ENCODE results near the gene ZDHHC12.

Gene ZDHHC12

DNA sequence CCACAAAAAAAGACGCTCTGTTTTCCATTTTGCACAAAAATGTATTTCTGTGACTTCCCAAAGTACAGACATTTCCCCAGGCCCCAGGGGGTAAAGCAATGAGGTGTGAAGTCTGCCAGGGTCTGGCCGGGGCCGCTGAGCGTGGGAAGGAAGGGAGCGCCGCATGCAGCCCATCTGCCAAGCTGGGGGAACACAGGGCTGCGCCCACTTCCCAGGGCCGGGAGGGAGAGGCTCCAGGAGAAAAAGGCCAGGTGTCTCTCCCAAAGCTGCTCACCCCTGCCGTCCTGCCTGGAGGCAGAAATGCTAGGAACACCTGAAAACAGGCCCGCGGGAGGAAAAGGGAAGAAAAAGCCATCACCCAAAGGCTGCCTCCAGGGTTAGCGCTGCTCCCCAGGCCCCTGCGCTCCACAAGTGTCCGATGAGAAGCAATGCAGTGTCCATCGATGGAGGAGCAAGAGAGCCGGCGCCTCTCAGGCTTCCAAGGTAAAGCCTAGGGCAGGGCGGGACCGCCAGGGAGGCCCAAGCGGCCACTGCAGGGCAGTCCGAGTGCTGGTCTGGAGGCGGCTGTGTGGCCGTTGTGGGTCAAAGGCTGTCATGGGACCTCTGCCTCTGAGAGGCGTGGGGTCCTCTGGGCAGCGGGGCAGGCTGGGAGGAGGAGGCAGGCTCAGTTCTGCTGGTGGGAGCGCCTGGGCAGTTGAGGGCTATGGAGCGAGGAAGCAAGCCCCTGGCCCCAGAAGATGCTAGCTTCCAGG lies 6.0 kb upstream of the ZDHHC12 start:
- DNase-seq (ENCODE audit: low spot score): no peak

DNA sequence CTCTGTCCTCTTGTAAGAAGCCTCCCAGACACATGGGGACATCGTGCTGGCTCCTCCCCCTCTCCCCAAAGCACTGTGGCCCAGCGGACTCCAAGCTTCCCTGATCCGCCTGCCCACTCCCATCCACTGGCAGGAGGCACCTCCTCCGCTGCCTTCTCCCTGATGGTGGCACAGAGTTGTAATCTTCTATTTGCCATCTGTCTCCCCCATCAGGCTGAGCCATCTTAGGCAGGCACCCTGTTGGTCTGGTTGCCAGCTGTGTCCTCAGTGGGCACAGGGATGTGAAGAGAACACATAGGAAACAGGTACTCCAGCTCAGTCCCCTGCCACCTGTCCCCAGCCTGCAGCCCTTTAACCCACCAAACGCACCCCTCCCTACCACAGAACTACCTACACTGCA lies 5.4 kb upstream of the ZDHHC12 start:
- no peak for DNase-seq (ENCODE audit: low spot score)

GRCh38 chr9:128728298-128728697 lies 4.4 kb upstream of the ZDHHC12 start:
- no peak for DNase-seq (ENCODE audit: low spot score)

- no peak for DNase-seq (ENCODE audit: low spot score)
Observed at GRCh38 chr9:128727640-128728248, 3.8 kb upstream of the ZDHHC12 start.

- peak; percentile 61 for DNase-seq (ENCODE audit: low spot score)
Observed at GRCh38 chr9:128724744-128725211, 851 bp upstream of the ZDHHC12 start.

DNA sequence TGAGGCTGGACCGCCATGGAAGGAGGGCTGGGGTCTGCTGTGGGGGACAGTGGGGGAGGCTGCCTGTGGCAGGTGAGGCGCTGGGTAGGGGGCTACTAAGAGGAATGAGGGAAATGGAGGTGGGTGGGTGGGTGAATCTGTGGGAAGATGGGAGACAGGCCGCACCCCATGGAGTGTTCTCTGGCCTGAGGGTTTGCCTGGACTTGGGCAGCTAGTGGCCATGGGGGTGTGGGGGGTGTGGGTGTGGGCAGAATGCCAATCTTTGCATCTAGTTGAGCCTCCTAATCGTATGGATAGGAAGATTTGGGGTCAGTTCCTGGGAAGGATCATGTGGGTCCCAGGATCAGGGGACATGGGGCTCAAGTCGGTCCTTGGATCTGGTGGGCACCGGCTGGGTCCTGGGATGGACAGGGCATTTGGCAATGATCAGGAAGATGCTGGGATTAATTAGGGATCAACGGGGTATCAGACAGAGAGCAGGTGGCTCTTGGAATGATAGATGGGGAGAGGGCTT lies 518 bp downstream of the ZDHHC12 start:
- DNase-seq (ENCODE audit: low spot score): no peak

GRCh38 chr9:128722380-128723351 lies 1.3 kb downstream of the ZDHHC12 start:
- no peak for DNase-seq (ENCODE audit: low spot score)

- DNase-seq (ENCODE audit: low spot score): no peak
Observed at GRCh38 chr9:128721487-128722010, 2.4 kb downstream of the ZDHHC12 start.

DNA sequence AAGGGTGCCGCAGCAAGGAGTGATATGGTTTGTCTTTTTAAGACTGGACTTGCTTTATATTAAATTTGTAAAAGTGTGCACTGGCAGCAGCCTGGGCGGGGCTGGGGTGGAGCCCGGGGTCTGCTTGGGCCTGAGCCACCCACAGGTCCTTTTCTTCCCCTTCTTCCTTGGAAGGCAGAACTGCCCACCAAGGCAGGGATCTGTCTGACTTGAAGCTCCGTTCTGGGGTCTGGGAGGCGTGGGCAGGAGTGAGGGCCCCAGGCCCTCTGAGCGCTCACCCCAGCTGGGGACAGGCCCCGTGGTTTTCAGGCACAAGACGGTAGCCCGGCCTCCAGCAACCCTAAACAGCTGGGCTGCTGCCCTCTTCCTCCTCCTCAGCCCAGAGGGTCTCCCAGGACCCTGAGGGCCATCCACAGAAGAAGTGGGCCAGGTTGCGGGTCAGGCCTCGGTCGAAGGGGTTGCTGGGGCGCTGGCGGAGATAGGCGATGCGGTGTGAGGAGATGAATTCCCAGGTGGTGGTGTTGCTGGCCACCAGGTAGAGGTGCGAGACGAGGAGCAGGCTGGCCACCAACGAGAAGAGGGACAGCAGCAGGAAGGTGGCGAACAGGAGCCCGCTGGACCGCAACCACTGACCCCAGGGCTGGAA lies 3.0 kb downstream of the ZDHHC12 start:
- no peak for DNase-seq (ENCODE audit: low spot score)

- no peak for DNase-seq (ENCODE audit: low spot score)
Observed at GRCh38 chr9:128719919-128720605, 3.9 kb downstream of the ZDHHC12 start.

GRCh38 chr9:128718475-128718874 lies 5.5 kb downstream of the ZDHHC12 start:
- no peak for DNase-seq (ENCODE audit: low spot score)

DNA sequence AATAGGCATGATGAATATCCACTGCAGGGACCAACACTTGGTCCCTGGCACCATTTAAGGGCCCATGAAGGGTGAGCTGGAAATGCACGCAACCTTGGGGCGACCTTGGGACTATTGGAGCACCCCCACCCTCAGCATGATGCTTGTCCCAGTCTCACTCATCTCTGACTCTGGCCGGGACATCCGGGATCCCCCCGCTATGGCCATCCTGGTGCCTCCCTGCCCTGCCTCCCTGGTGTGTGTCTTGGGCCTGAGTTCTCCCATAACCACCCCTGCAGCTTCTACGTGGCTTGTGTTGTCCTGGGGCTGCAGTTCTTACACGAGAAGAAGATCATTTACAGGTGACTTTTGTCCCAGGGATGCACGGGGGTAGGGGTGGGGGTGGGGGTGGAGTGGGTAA lies 5.9 kb downstream of the ZDHHC12 start:
- no peak for DNase-seq (ENCODE audit: low spot score)

DNA sequence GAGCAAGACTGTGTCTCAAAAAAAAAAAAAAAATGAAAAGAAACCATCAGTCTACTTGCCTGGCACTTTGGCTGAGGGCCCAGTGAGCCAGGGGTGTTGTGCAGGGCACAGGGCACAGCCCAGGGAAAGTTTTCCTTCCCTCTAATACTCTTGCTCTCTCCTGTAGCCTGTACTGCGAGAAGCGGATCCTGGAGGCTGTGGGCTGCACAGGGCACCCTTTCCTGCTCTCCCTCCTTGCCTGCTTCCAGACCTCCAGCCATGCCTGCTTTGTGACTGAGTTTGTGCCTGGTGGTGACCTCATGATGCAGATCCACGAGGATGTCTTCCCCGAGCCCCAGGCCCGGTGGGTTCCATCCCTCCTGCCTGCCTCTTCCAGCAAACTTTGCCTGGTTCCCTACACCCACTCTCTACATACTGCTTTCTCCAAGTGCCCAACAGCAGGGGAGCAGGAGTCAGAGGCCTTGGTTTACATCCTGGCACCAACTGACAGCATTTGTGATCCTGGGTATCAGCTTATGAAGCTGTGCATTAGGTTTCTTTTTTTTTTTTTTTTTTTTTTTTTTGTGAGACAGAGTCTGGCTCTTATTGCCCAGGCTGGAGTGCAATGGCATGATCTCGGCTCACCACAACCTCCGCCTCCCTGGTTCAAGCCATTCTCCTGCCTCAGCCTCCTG lies 7.2 kb downstream of the ZDHHC12 start:
- no peak for DNase-seq (ENCODE audit: low spot score)

DNA sequence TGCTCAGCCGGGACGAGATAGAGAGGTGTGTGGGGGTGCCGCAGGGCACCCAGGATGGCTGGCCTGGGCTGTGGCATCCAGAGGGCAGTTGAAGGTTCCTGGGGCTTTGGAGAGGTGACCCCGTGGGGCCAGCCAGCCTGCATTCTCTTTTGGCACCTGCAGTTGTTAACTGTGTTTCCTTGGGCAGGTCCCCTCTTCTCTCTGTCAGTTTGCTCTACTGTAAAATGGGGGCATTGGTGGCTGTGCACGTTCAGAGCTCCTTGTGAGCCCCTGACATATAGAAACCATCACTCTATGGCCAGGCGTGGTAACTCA lies 8.5 kb downstream of the ZDHHC12 start:
- DNase-seq (ENCODE audit: low spot score): no peak

GRCh38 chr9:128714586-128715435 lies 9.1 kb downstream of the ZDHHC12 start:
- DNase-seq (ENCODE audit: low spot score): no peak

- DNase-seq (ENCODE audit: low spot score): no peak
Observed at GRCh38 chr9:128713941-128714573, 9.9 kb downstream of the ZDHHC12 start.

DNA sequence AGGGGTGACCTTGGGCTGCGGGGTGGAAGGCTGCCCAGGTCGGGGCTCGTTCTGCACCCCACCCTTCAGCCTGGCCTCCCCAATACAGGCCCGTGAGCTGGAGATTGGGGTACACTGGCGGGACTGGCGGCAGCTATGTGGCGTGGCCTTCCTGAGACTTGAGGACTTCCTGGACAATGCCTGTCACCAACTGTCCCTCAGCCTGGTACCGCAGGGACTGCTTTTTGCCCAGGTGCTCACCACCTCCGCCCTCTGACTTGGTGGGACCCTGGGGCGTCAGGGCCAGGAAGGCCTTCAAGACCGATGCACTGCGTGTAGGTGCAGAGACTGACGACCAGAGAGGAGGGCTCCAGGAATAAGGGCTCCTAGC lies 10.5 kb downstream of the ZDHHC12 start:
- no peak for DNase-seq (ENCODE audit: low spot score)

DNA sequence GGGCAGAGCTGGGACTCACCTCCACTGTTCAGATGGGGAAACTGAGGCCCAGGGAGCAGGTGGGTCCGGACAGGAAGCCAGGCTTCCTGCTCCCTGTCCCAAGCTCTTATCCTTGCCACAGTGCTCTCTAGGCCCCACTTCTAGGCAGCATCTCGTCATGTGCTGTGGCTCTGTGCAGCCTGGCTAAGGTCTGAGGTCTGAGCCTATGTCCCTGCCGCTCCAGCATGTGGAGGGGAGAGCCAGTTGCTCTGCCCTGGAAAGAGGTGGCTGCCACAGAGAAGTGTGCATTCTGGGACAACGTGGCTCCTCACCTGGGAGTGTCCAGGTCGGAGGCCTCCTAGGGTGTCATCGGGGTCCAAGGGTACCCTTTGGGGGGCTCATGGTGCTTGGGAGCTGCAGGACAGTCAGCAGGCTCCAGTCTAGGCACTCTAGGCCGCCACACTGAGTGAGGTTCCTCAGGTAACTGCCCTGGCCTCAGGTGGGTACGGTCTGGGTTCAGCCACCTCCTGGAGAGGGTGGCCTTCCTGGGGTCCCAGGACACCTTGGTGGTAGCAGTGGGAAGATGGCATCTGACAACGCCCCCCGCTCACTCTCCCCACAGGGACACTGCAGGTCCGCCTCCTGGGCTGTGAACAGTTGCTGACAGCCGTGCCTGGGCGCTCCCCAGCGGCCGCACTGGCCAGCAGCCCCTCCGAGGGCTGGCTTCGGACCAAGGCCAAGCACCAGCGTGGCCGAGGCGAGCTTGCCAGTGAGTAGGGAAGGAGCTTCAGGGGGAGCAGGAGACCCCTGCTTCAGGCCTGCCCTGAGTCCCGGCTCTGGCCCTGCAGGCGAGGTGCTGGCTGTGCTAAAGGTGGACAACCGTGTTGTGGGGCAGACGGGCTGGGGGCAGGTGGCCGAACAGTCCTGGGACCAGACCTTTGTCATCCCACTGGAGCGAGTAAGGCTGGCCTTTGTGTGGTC lies 11.2 kb downstream of the ZDHHC12 start:
- no peak for DNase-seq (ENCODE audit: low spot score)

All from LoVo (cell line).